Bronchial epithelial cell (primary cell): ENCODE results near the gene ASAP2. TPM values are rescaled to one million over a fixed set of nuclear protein-coding genes. Genes with fewer than 3 reads are reported as not detected.

ENCODE experiments used
- DNase-seq: peaks from one replicate; pipeline ENCODE4 v3.0.0-alpha.2; 2010; ENCODE audit warnings: low read depth
- FAIRE-seq: peaks from 2 replicates; lab custom pipeline; 2011; peaks lifted over from hg19 to GRCh38; lab: Jason Lieb, UNC
- H3K27me3 ChIP-seq: 2 replicates; pipeline ENCODE4 v1.5.1; 2011; ENCODE audit warnings: low read length; ENCODE audit not compliant: control insufficient read depth, insufficient read depth
- H3K36me3 ChIP-seq: 2 replicates; pipeline ENCODE4 v1.5.1; 2011; ENCODE audit warnings: low read length; ENCODE audit not compliant: control insufficient read depth, insufficient read depth
- H3K4me3 ChIP-seq: 2 replicates; pipeline ENCODE4 v1.5.1; 2011; ENCODE audit warnings: mild to moderate bottlenecking, low read depth, low read length, control low read depth
- total RNA-seq: library from RNA; depleted of rRNA; stranded (reverse); fragments of >200 nt; gene quantifications from 2 replicates; pipeline ENCODE4 v1.2.1, GENCODE V29; 2014
- TF ChIP-seq, protein P1 (sequence below): IDR thresholded peaks from 2 replicates; pipeline ENCODE4 v1.5.1; 2011; ENCODE audit warnings: mild to moderate bottlenecking, moderate library complexity, low read length, control low read depth, inconsistent platforms; ENCODE audit not compliant: insufficient read depth, severe bottlenecking

ASAP2 gene
- total RNA-seq, 1 donor from 2014 or later, result 25.5 TPM

GRCh38 chr2:9359463-9359862, 152.9 kb downstream of the ASAP2 start:
- FAIRE-seq (no peak), DNase-seq (no peak)
- Histone ChIP-seq H3K27me3 (no peaks in the 10 kb centered on the region), H3K36me3 (peaks cover 23% of the 10 kb centered on the region), H3K4me3 (no peak overlapping the region)
- TF ChIP-seq, protein P1, sequence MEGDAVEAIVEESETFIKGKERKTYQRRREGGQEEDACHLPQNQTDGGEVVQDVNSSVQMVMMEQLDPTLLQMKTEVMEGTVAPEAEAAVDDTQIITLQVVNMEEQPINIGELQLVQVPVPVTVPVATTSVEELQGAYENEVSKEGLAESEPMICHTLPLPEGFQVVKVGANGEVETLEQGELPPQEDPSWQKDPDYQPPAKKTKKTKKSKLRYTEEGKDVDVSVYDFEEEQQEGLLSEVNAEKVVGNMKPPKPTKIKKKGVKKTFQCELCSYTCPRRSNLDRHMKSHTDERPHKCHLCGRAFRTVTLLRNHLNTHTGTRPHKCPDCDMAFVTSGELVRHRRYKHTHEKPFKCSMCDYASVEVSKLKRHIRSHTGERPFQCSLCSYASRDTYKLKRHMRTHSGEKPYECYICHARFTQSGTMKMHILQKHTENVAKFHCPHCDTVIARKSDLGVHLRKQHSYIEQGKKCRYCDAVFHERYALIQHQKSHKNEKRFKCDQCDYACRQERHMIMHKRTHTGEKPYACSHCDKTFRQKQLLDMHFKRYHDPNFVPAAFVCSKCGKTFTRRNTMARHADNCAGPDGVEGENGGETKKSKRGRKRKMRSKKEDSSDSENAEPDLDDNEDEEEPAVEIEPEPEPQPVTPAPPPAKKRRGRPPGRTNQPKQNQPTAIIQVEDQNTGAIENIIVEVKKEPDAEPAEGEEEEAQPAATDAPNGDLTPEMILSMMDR, result no peak

DNA sequence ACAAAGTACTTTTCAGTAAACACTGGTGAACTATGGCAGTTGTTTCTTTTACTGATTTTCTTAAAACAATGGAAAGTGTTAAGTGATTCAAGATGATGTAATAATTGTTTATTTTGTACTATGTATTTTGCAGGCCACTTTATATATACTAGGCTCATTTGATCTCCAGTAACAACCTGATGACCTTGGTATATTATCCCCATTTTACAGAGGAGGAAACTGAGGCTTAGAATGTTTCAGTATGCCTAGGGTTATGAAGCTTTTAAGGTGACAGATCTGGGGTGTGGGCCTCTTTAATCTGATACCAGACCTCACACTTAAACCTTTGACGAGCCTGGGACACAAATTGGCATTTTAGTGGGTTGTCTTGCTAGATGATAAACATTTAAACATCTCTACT, 153.5 kb downstream of the ASAP2 start:
- DNase-seq, result no peak
- Histone ChIP-seq H3K4me3 (no peak overlapping the region), H3K36me3 (peaks cover 25% of the 10 kb centered on the region), H3K27me3 (no peaks in the 10 kb centered on the region)
- FAIRE-seq, result no peak
- TF ChIP-seq, protein P1, result no peak

GRCh38 chr2:9360701-9361100, 154.1 kb downstream of the ASAP2 start:
- H3K27me3 ChIP-seq, result no peaks in the 10 kb centered on the region
- H3K4me3 ChIP-seq, result no peak overlapping the region
- peaks cover 30% of the 10 kb centered on the region for H3K36me3 ChIP-seq
- no peak for DNase-seq
- no peak for FAIRE-seq
- TF ChIP-seq, protein P1, result no peak

GRCh38 chr2:9364373-9364772, 157.8 kb downstream of the ASAP2 start:
- no peak for FAIRE-seq

DNA sequence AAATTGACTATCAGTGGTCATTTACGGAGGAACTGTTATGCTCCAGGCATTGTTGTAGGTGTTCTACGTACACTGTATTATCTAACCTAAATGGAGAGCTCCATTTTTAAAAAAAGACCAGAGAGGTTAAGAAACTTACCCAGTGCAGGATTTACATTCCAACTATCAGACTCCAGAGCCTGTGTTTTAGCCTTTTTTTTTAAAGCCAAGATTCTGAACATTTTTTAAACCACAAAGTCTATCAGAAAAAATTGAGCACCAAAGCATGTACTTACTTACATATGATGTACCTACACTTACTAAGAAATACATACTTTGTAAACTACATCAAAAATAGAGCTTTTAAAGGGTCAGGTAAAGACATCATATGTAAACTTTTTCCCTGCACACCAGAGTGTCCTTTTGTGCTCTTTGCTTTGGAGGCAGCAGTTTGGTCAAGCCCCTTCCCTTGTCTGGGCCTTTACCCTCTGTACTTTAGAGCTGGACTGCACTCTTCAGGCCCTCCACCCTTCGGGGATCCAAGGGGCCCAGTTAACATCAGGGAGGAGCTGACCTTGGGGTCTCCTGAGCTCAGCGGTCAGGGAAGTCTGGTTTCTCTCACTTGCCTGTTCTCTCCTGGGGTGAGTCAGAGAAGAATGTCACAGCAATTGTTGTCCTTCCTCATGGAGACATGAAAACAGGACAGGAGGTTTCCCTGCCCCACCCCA, 158.3 kb downstream of the ASAP2 start:
- Histone ChIP-seq H3K36me3 (peaks cover 21% of the 10 kb centered on the region), H3K27me3 (no peaks in the 10 kb centered on the region), H3K4me3 (no peak overlapping the region)
- DNase-seq (no peak), FAIRE-seq (no peak)
- TF ChIP-seq, protein P1, result no peak

More at GRCh38 chr2:9364373-9364772, 157.8 kb downstream of the ASAP2 start:
- Histone ChIP-seq H3K27me3 (no peaks in the 10 kb centered on the region), H3K4me3 (no peak overlapping the region), H3K36me3 (peaks cover 21% of the 10 kb centered on the region)
- TF ChIP-seq, protein P1, result no peak
- DNase-seq, result no peak
